Stimulated activated CD4-positive, alpha-beta T cell treated with anti-CD3 and anti-CD28 coated beads, Interleukin-1b, Interleukin-23, amount 100 ng/mL, for 4 hours (primary cell): ENCODE measurements around the gene GPR42.
"Not testable (repeated sequence)": the region's sequence is repeated elsewhere in the genome, so short reads cannot be mapped to it uniquely, and the experiment has no call there.

ENCODE experiments used
- DNase-seq, 2 donors: peaks; one replicate each; pipeline ENCODE4 v3.0.0-alpha.2; 2020; ENCODE audit warnings: low read depth in 2 of 2

GPR42 gene

DNA sequence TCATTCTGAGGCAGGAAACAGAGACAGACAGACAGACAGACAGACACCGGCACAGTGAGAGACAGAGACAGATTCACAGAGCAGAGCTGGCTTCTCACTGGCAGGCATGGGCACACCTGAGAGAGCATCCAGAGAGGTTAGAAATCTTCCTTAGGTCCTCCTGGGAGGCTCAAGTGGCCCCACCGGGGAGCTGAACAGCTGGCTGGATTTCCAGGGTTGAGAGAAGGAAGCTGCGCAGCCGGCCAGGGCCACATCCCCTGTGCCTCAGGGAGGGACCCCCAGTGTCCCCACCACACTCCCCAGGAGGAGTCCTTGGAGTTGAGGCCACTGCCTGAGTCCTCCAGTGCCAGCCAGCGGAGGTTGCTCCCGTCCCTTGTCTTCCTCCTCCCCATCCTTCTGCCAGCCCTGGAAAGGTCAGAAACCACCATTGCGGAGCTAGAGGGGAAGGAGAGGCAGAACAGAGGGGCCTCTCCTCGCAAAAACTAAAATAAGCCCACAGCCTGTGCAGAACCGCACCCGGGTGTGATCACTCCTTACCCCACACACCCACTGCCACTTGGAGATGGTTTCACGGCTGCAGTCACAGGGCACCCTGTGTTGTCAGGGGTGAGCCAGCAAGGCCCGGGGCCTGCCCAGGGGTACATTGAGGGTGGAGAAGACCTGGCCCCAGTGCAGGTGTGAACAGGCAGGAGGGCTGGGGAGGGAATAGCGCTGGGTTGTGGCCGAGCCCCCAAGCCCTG is 8.4 kb upstream of the GPR42 start:
- no peak for DNase-seq

GRCh38 chr19:35363001-35363590 is 7.8 kb upstream of the GPR42 start:
- DNase-seq = no peak

GRCh38 chr19:35363711-35364425 is 7.0 kb upstream of the GPR42 start:
- no peak for DNase-seq

GRCh38 chr19:35365303-35365702 is 5.6 kb upstream of the GPR42 start:
- DNase-seq = no peak

GRCh38 chr19:35368378-35368777 is 2.5 kb upstream of the GPR42 start:
- DNase-seq = no peak

- no peak for DNase-seq
Measured at GRCh38 chr19:35369522-35369921, 1.3 kb upstream of the GPR42 start.

DNA sequence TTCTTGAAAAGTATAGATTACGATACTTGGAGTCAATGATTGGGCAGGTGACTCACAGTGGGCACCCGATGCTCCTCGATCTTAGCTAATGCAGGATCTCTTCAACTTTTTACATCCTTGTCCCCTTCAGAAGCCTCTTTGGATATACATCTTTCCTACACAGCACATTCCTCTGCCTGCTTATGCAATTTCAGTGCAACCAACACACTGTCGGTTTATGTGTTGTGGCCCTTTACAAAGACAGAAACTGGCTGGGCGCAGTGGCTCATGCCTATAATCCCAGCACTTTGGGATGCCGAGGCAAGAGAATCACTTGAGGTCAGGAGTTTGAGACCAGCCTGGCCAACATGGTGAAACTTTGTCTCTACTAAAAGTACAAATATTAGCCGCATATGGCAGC is 2.6 kb downstream of the GPR42 start:
- DNase-seq = no peak

DNA sequence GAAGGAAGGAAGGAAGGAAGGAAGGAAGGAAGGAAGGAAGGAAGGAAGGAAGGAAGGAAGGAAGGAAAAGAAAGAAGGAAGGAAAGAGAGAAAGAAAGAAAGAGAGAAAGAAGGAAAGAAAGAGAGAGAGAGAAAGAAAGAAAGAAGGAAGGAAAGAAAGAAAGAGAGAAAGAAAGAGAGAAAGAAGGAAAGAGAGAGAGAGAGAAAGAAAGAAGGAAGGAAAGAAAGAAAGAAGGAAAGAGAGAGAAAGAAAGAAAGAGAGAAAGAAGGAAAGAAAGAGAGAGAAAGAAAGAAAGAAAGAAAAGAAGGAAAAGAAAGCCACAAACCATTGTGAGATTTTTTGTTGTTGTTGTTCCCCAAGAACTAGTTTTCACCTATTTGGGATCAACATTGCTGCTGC is 3.2 kb downstream of the GPR42 start:
- DNase-seq = not testable (repeated sequence)

DNA sequence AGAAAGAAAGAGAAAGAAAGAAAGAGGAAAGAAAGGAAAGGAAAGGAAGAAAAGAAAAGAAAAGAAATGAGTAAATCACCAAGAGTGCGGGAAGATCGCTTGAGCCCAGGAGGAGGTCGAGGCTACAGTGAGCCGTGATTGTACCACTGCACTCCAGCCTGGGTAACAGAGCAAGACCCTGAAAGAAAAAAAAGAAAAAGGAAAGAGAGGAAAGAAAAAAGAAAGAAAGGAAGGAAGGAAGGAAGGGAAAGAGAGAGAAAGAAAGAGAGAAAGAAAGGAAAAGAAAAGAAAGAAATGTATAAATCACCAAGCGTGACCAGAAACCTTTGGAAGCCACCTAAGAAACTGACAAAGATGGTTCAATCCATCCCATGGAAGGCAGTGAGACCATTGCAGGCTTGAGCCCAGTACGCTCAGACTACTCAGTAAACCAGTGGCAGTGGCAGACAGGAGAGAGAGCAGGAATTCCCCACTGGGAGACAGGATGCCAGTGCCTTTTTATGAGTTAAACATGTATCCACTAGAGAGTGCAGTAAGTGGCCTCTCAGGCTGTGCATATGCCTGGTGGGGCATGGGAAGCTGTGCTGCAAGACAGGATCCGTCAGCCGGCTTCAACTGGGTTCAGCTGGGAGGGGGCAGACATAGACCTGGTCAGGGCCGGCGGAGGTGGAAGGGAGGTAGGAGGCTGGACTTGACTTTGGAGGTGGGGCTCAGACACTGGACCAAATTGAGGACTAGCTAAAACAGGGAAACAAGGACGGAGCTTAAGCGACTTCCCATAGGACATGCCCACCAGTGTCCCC is 4.8 kb downstream of the GPR42 start:
- no peak for DNase-seq

- DNase-seq = no peak
Measured at GRCh38 chr19:35377656-35378055, 6.8 kb downstream of the GPR42 start.

DNA sequence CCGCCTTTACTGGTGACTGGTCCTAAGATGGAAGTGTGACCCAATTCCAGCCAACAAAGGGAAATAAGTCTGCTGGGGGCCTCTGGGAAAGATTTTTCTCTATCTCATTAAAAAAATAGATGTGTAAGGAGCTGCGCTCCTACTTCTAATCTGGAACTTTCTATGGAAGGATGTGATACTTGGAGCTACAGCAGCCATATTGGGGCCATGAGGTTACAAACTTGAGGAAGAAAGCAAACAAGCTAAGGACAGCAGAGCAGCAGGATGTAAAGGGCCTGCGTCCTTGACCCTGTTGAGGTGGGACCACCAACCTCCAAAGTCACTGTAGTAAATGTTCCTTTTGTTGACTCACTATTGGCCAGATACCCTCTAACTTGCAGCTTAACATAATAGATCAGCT is 7.5 kb downstream of the GPR42 start:
- DNase-seq = no peak

- DNase-seq = not testable (repeated sequence)
Measured at GRCh38 chr19:35379545-35379944, 8.7 kb downstream of the GPR42 start.

- no peak for DNase-seq
Measured at GRCh38 chr19:35379992-35380391, 9.1 kb downstream of the GPR42 start.

DNA sequence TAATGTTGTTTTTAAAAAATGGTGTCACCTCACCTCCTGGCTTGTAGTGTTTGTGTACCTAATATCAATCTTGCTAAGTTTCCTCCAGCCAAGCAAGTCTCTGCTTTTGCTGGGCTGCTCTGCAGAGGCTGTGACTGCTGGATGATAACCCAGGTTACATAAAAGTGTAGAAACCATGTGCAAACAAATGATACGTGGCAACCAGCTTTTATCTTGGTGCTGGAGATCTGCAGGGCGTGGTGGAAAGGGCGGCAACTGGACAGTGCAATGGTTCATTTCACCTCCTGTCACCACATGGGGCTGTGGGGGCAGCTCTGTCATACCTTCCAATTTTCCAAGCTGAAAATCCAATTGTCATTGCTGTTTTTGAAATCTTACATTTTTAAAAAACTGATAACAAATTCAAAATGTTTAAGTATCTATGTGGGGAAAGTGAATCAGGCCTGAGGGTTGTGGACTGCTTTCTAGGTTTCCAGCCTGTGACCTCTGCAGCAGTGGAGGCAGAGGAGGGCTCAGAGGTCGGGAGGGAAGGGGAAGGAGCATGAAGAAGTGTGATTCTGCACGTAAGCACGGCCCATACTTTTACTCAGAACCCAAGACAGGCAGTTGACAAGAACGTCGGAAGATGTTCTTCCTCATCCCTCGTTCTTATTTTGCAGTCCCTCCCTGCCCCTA is 9.7 kb downstream of the GPR42 start:
- DNase-seq = no peak

DNA sequence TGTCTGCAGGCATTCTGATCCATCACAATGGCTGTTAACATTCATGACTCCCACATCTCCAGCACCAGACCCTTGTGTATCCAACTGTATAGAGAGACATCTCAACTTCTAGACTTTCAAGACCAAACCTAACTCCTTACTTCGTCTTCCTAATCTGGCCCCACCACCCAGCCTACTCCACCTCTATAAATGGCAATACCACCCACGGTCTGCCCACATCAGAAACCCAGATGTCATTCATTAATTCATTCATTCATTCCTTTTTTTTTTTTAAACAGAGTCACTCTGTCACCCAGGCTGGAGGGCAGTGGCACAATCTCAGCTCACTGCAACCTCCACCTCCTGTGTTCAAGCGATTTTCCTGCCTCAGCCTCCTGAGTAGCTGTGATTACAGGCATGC is 10.4 kb downstream of the GPR42 start:
- DNase-seq = no peak

DNA sequence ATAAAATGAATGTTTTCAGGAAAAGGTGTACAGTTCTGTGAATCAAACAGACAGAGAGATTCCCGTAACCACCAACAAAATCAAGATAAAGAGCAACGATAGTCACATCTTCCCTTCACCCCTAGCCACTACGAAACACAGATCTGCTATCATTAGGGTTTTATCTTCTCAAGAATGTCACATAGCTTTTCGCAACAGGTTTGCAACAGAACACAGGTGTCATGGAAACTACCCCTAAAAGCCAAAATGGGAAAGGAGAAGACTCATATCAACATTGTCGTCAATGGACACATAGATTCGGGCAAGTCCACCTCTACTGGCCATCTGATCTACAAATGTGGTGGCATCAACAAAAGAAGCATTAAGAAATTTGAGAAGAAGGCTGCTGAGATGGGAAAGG is 11.1 kb downstream of the GPR42 start:
- no peak for DNase-seq

- no peak for DNase-seq
Measured at GRCh38 chr19:35383536-35383935, 12.7 kb downstream of the GPR42 start.

GRCh38 chr19:35388277-35389054 is 17.6 kb downstream of the GPR42 start:
- DNase-seq = no peak

DNA sequence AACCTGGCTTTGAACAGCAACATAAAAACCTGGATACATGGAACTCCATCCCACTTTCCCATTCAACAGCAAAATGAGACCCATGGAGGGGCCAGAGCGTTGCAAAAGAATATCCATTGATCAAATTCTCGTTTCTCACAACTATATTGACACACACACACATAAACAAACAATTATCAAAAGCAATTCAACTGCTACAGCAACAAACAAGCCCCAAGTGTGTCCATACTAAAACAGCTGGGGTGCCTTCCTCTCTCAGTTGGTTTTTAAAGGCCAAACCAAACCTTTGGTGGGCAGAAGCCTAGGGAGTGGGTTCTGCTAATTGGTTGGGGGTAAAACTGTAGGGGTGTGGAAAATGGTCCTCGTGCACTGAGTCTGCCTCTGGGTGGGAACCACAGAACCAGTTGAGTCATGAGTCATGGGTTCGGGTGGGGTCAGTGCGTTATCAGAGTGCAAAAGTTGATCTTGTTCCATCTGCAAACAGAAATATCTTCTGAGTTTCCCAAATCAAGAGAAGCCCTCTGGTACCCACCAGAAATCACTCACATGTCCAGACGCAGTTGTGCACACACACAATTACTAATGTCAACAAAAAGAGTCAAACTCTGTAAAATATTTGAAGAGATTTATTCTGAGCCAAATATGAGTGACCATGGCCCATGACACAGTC is 18.5 kb downstream of the GPR42 start:
- DNase-seq = no peak
